Measurements from ENCODE around the gene TMEM54. TPM values are rescaled to one million over a fixed set of nuclear protein-coding genes. Genes with fewer than 3 reads are reported as not detected.
A peak's percentile ranks its signal among the peaks of the same experiment; 100 is the strongest.

The TMEM54 gene
- total RNA-seq, 2 donors from 2014 or later, result 96.2 to 239 TPM

DNA sequence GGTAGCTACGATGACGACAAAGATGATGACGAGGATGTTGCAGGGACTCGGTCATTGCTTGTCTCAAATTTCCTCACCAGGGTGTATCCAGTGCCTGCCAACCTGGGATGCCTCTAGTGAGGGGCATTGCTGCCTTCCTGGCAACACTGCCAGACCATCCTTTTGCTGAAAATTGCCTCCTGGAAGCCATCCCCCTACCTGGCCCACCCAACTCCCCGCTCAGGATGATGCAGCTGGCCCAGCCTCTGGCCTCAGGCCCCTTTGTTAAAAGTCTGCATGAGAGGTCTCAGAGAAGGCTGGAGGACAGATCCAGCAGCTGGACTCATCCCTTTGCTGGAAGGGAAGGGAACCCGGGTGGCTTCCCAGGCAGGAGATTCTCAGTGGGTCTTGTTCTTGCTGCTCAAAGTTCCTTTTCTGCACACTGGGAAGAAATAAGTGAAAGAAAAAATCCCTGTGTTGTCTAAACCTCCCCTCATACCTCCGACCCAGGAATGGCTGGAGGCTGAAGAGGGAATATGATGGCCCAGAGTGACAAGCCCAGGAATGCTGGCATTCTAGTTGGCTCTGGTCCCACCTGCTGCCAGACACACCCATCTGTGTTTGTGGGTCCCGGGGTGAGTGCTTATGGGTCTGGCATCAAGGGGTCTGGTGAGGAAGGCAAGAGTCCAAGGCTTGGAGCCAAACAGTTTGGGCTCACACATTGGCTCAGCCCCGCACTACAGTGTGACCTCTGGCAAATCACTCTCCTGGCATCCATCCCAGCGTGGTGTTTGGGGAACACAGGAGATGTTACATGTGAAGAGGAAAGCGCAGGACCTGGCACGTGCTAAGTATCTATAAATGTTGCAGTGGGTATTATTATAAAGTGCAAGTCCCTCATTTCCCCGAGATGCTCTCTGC is 23.7 kb downstream of the TMEM54 start:
- DNase-seq (ENCODE audit: low spot score), result no peak
- TF ChIP-seq, protein P1, sequence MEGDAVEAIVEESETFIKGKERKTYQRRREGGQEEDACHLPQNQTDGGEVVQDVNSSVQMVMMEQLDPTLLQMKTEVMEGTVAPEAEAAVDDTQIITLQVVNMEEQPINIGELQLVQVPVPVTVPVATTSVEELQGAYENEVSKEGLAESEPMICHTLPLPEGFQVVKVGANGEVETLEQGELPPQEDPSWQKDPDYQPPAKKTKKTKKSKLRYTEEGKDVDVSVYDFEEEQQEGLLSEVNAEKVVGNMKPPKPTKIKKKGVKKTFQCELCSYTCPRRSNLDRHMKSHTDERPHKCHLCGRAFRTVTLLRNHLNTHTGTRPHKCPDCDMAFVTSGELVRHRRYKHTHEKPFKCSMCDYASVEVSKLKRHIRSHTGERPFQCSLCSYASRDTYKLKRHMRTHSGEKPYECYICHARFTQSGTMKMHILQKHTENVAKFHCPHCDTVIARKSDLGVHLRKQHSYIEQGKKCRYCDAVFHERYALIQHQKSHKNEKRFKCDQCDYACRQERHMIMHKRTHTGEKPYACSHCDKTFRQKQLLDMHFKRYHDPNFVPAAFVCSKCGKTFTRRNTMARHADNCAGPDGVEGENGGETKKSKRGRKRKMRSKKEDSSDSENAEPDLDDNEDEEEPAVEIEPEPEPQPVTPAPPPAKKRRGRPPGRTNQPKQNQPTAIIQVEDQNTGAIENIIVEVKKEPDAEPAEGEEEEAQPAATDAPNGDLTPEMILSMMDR (IDR thresholded peaks at IDR 0.05), result no peak
- TF ChIP-seq POLR2A (IDR thresholded peaks at IDR 0.05) (no peak), POLR2AphosphoS5 (IDR thresholded peaks at IDR 0.05) (no peak)
- H3K9me3 ChIP-seq, result no peaks in the 10 kb centered on the region
- no peak overlapping the region for H3K27ac ChIP-seq
- 50% methylated on average over 13 of the region's 13 CpGs for WGBS
- no peaks in the 10 kb centered on the region for H3K36me3 ChIP-seq
- intact Hi-C loops (cut with DNase I), result loop anchor here (10.0 kb wide), 1 partner anchor 473 kb away; no protein-coding TSS in a partner anchor
- H3K4me1 ChIP-seq (replicated peaks), result no peaks in the 10 kb centered on the region
- H3K27me3 ChIP-seq (replicated peaks; ENCODE audit: insufficient read depth), result no peaks in the 10 kb centered on the region
- no peak overlapping the region for H3K4me3 ChIP-seq

DNA sequence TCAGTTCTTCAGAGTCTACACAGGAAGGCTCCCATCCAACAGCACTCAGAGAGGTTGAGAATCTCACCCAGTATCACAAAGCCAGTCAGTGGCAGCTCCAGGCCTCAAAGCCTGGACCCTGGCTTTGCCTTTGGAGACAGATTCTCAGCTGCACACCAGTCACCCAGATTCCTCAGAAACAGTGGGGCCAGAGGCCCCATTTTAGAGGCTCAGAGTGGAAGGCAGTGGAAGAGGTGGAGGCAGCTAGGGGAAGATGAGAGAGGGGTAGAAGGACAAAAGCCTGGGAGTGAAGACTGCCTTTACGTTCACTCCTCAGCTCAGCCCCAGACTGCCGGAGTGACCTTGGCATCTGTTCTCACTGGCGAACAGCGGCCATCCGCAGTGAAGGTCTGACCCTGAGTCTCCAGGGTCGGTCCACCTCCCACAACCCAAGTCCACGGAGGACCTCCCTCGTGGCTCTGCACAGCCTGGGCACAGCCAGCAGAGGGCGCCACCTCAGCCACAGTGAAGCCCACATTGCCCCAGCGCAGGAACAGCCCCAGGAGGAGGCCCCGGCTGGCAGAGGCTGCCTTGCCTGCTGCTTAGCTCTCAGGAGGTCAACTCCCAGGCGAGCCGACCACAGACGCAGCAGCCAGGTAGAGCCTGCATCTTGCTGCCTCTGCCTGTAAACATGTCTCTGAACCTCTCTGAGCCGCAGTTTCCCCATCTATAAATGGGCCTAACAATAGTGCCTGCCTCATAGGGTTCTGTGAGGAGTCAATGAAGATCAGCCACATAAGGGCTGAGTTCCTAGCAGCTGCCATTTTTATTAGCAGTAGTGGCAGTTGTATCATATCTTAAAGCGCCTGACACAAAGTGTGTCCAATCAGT is 24.6 kb downstream of the TMEM54 start:
- Histone ChIP-seq H3K4me1 (replicated peaks) (no peaks in the 10 kb centered on the region), H3K9me3 (no peaks in the 10 kb centered on the region), H3K27me3 (replicated peaks; ENCODE audit: insufficient read depth) (no peaks in the 10 kb centered on the region), H3K4me3 (no peak overlapping the region), H3K36me3 (no peaks in the 10 kb centered on the region), H3K27ac (no peak overlapping the region)
- WGBS, result 39% methylated on average over 16 of the region's 16 CpGs
- TF ChIP-seq POLR2A (IDR thresholded peaks at IDR 0.05) (no peak), POLR2AphosphoS5 (IDR thresholded peaks at IDR 0.05) (no peak)
- TF ChIP-seq, protein P1 (IDR thresholded peaks at IDR 0.05), result peak; percentile 64 to 85 (median 74)
- no peak for DNase-seq (ENCODE audit: low spot score)
- intact Hi-C loops (cut with DNase I), result loop anchor here (10.0 kb wide), 1 partner anchor 472 kb away; no protein-coding TSS in a partner anchor

DNA sequence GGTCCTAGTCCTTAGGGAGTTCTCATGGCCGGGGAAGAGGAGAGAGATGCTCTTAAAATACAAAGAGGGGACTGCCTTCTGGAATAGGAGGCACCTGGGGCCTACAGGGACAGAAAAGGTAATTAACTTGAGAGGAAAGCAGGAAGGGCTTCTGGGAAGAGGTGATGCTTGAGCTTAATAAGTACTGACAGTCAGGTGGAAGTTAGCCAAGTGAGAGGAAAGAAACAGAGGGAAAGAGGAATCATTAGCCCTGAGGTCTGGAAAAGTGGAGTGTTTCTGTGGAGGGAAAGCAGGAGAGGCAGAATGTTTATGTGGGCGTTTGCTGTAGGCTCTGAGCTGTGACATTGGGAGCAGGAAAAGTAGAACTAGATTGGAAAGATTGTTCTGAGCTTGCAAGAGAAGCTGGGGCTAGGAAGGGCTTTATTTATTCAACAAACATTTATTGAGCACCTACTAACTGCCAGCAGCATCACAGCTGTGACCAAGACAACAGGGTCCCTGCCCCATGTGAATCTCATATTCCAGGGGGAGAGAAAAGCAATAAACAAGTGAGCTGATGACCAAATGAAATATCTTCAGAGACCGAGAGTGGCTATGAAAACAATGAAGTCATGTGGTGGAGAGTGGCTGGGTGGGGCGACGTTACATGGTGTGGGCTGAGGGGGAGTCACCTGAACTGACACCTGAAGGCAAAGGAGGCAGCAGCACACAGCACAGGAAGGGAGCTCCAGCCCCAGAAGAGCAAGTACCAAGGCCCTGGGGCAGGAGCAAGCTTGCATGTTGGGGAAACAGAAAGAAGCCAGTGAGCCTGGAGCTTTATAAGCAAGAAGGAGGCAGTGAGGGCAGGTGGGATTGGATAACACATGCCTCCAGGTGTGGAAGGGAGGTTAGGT is 26.1 kb downstream of the TMEM54 start:
- Histone ChIP-seq H3K36me3 (no peaks in the 10 kb centered on the region), H3K4me1 (replicated peaks) (peaks cover 2% of the 10 kb centered on the region), H3K27ac (no peak overlapping the region), H3K9me3 (no peaks in the 10 kb centered on the region), H3K4me3 (no peak overlapping the region), H3K27me3 (replicated peaks; ENCODE audit: insufficient read depth) (no peaks in the 10 kb centered on the region)
- 72% methylated on average over 5 of the region's 5 CpGs for WGBS
- TF ChIP-seq, protein P1 (IDR thresholded peaks at IDR 0.05), result no peak
- no peak for TF ChIP-seq POLR2AphosphoS5 (IDR thresholded peaks at IDR 0.05)
- no peak for TF ChIP-seq POLR2A (IDR thresholded peaks at IDR 0.05)
- no peak for DNase-seq (ENCODE audit: low spot score)
- intact Hi-C loops (cut with DNase I), result loop anchor here (5.0 to 10.0 kb wide), 2 partner anchors 163 to 470 kb away; no protein-coding TSS in a partner anchor

DNA sequence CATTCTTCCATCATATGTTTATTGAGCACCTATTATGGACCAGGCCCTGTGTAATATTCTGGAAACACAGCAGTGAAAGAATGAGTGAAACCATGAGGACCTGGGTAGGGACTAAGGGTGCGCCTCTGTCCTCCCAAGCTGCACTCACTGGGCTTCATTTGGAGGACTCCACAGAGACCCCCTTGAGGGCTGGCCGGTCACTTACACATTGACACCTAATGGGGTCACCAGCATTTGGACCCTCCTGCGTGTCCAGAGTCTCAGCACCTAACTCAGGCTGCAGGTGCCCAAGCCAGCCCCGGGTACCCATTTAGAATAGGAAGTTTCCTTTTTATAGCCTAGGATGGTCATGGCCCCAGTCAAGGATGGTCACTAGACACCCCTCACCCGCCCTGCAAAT is 27.7 kb downstream of the TMEM54 start:
- 89% methylated on average over 5 of the region's 5 CpGs for WGBS
- DNase-seq (ENCODE audit: low spot score), result no peak
- Histone ChIP-seq H3K4me3 (no peak overlapping the region), H3K27ac (no peak overlapping the region), H3K9me3 (no peaks in the 10 kb centered on the region), H3K27me3 (replicated peaks; ENCODE audit: insufficient read depth) (no peaks in the 10 kb centered on the region), H3K36me3 (no peaks in the 10 kb centered on the region), H3K4me1 (replicated peaks) (peaks cover 4% of the 10 kb centered on the region)
- TF ChIP-seq, protein P1 (IDR thresholded peaks at IDR 0.05), result no peak
- no peak for TF ChIP-seq POLR2A (IDR thresholded peaks at IDR 0.05)
- no peak for TF ChIP-seq POLR2AphosphoS5 (IDR thresholded peaks at IDR 0.05)
- intact Hi-C loops (cut with DNase I), result loop anchor here (5.0 to 10.0 kb wide), 2 partner anchors 161 to 469 kb away; no protein-coding TSS in a partner anchor

Measured in prostate gland (tissue), 2 donors.